Thyroid gland (tissue), 4 donors: ENCODE data around the gene PTPRR.

Experiments used
- CTCF ChIP-seq, 6 experiments: fragments of 200-600 bp in 3 of 6; fragments of 450-650 bp in 3 of 6; sonication (generic) in 3 of 6; IDR thresholded peaks; one replicate each; pipeline ENCODE4 v1.5.1; 2016 to 2019; ENCODE audit warnings: antibody characterized with exemption in 6 of 6, mild to moderate bottlenecking in 2 of 6, inconsistent platforms in 1 of 6, moderate library complexity in 1 of 6
- POLR2A ChIP-seq, 2 donors: fragments of 450-650 bp; IDR thresholded peaks; one replicate each; pipeline ENCODE4 v1.6.1; 2017; ENCODE audit warnings: antibody characterized with exemption in 2 of 2, mild to moderate bottlenecking in 2 of 2, moderate library complexity in 1 of 2

- no peak for TF ChIP-seq CTCF (IDR thresholded peaks at IDR 0.05)
- no peak for TF ChIP-seq POLR2A (IDR thresholded peaks at IDR 0.05)
Measured at GRCh38 chr12:70657616-70658286, 262.8 kb downstream of the PTPRR start.
